Panc1 (cell line): ENCODE measurements around the gene GAP43.

Experiments
- CTCF ChIP-seq: fragments of 450-650 bp; IDR thresholded peaks from 2 replicates; pipeline ENCODE4 v1.5.1; 2017; ENCODE audit warnings: mild to moderate bottlenecking
- POLR2AphosphoS5 ChIP-seq: IDR thresholded peaks from 2 replicates; pipeline ENCODE4 v1.6.1; 2012; ENCODE audit warnings: mild to moderate bottlenecking, low read depth, low read length, moderate library complexity
- REST ChIP-seq, 2 experiments: IDR thresholded peaks; 2 replicates each; pipeline ENCODE4 v1.6.1; 2011 to 2012; ENCODE audit warnings: low read depth in 2 of 2, control low read depth in 1 of 2, low read length in 1 of 2, mild to moderate bottlenecking in 1 of 2, moderate library complexity in 1 of 2; ENCODE audit not compliant: insufficient read depth in 1 of 2
- TCF7L2 ChIP-seq: IDR thresholded peaks from 2 replicates; pipeline ENCODE4 v1.6.1; 2011; ENCODE audit warnings: mild to moderate bottlenecking, low read depth, low read length, inconsistent platforms

- TF ChIP-seq CTCF (no peak), REST (IDR thresholded peaks at IDR 0.05; ENCODE audit: insufficient read depth in 1 of 2, low read depth in 2 of 2, low read length in 1 of 2) (no peak), POLR2AphosphoS5 (no peak), TCF7L2 (no peak)
Observed at GRCh38 chr3:115691964-115692363, 68.7 kb downstream of the GAP43 start.
